SK-N-SH (cell line): ENCODE data around the gene YIF1B.

Source experiments
- EP300 ChIP-seq, 2 experiments: IDR thresholded peaks; 2 replicates each; pipeline versions ENCODE4 v1.4.0 to v1.6.1; 2012; ENCODE audit warnings: borderline replicate concordance in 1 of 2, low read depth in 1 of 2, low read length in 1 of 2
- JUND ChIP-seq: IDR thresholded peaks from 2 replicates; pipeline ENCODE4 v1.4.0; 2012
- MXI1 ChIP-seq: IDR thresholded peaks from 2 replicates; pipeline ENCODE4 v1.6.1; 2012; ENCODE audit warnings: mild to moderate bottlenecking, low read depth, low read length, improper control_type of control experiment
- POLR2AphosphoS5 ChIP-seq: IDR thresholded peaks from 2 replicates; pipeline ENCODE4 v1.6.1; 2012; ENCODE audit warnings: low read depth, low read length
- RAD21 ChIP-seq: IDR thresholded peaks from 2 replicates; pipeline ENCODE4 v1.6.1; 2012; ENCODE audit warnings: mild to moderate bottlenecking, low read length
- RFX5 ChIP-seq: IDR thresholded peaks from 2 replicates; pipeline ENCODE4 v1.6.1; 2012; ENCODE audit warnings: mild to moderate bottlenecking, improper control_type of control experiment, low read length
- TAF1 ChIP-seq: IDR thresholded peaks from 2 replicates; pipeline ENCODE4 v1.6.1; 2012; ENCODE audit warnings: low read depth, mild to moderate bottlenecking, low read length, moderate library complexity, borderline replicate concordance
- TF ChIP-seq, protein P1 (sequence below): fragments of 200-600 bp; sonication (generic); IDR thresholded peaks from 2 replicates; pipeline ENCODE4 v1.6.1; 2017; ENCODE audit warnings: antibody characterized with exemption, mild to moderate bottlenecking, moderate library complexity

DNA sequence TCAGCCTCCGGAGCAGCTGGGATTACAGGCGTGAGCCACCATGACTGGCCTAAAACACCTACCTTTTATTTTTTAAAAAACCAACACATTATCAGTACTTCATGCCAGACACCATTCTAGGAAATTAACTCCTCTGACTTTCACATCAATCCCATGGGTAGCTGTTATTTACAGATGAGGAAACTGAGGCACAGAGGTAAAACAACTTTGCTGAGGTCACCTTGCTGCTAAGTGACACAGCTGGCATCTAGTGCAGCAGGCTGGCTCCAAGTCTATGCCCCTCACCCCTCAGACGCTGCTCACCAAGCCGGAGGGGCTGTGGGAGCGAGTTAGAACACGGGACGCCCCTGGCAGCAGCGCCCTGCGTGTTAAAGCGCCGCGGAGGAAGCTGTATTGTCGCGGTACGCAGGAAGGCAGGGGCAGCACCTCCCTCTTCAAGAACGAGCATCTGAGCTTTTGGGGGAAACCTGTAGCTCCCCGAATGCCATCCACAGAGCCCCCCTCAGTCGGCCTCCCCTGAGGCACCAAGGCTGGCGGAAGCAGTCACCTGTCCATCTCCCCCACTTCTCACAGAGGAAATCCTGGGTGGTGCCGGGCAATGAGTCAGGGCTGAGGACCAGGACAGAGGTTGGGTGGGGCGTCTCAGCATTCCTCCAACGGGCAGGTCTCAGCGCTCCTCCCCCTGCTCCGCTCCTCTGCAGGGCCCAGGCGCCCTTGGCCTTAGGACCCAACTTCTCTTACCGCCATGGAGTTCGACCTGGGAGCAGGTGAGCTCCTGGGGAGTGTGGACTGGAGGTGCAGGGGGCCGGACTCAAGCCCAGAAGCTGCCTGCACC is 12.0 kb downstream of the YIF1B start, which contains the start of gene C19orf33:
- TF ChIP-seq, protein P1, sequence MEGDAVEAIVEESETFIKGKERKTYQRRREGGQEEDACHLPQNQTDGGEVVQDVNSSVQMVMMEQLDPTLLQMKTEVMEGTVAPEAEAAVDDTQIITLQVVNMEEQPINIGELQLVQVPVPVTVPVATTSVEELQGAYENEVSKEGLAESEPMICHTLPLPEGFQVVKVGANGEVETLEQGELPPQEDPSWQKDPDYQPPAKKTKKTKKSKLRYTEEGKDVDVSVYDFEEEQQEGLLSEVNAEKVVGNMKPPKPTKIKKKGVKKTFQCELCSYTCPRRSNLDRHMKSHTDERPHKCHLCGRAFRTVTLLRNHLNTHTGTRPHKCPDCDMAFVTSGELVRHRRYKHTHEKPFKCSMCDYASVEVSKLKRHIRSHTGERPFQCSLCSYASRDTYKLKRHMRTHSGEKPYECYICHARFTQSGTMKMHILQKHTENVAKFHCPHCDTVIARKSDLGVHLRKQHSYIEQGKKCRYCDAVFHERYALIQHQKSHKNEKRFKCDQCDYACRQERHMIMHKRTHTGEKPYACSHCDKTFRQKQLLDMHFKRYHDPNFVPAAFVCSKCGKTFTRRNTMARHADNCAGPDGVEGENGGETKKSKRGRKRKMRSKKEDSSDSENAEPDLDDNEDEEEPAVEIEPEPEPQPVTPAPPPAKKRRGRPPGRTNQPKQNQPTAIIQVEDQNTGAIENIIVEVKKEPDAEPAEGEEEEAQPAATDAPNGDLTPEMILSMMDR = no peak
- TF ChIP-seq EP300 (IDR thresholded peaks at IDR 0.05; ENCODE audit: borderline replicate concordance in 1 of 2, low read depth in 1 of 2, low read length in 1 of 2) (no peak), POLR2AphosphoS5 (no peak), MXI1 (no peak), JUND (no peak), RFX5 (no peak), TAF1 (no peak), RAD21 (no peak)
